OCI-LY1 (cell line): ENCODE measurements around the gene PSMA6.

Experiments
- CTCF ChIP-seq: fragments of 200-600 bp; sonication (generic), shearing (Covaris generic); IDR thresholded peaks from 2 replicates; pipeline ENCODE4 v1.5.1; 2017; ENCODE audit warnings: mild to moderate bottlenecking, antibody characterized with exemption, low read length, moderate library complexity, mixed read lengths
- EZH2 ChIP-seq: fragments of 200-600 bp; sonication (generic), shearing (Covaris generic); IDR thresholded peaks from 2 replicates; pipeline ENCODE4 v1.8.0; 2017; ENCODE audit warnings: borderline replicate concordance, mixed run types, mild to moderate bottlenecking, antibody characterized with exemption, low read length, moderate library complexity, mixed read lengths

- TF ChIP-seq EZH2: no peak
- TF ChIP-seq CTCF: no peak
These were observed 64.0 kb downstream of the PSMA6 start for GRCh38 chr14:35355981-35356841.
